ENCODE measurements around the gene F2RL1. TPM values are rescaled to one million over a fixed set of nuclear protein-coding genes. Genes with fewer than 3 reads are reported as not detected.
"Not testable (repeated sequence)": the region's sequence is repeated elsewhere in the genome, so short reads cannot be mapped to it uniquely, and the experiment has no call there.

F2RL1 gene
- total RNA-seq, 1 experiment from 2014 or later: 2.1 TPM

GRCh38 chr5:76845890-76846289 lies 27.1 kb downstream of the F2RL1 start:
- DNase-seq (ENCODE audit: extremely low read depth, low read depth): no peak

DNA sequence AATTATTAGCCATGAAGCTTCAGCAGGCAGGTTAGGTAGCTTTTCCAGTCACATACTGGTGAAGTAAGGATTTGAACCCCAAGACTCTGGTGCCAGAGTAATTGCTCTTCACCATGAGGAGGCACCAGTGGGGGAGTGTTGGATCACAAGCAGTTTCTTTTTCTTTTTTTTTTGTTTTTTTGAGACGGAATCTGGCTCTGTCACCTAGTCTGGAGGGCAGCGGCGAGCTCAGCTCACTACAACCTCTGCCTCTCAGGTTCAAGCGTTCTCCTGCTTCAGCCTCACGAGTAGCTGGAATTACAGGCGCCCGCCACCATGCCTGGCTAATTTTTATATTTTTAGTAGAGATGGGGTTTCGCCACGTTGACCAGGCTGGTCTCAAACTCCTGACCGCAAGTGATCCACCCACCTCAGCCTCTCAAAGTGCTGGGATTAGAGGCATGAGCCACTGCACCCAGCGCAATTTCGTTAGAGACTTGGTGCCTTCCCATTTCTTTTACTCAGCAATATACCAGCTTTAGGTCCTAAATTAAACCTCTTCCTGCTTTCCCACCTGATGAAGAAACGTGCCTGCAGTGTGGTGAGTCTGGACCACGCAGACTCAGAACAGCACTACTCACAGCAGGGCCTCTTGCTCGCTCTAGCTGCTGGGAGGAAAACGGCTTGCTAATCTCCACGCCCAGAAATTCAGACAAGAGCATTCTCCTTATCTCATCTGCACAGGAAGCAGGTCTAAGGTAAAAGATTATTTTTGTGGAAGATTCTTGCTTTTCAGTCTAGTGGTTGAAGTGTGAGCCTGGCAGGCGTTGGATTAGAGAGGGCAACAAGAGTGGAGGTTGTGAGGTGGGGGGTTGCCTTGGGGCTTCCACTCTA lies 30.8 kb downstream of the F2RL1 start, which contains the start of gene S100Z:
S100Z (plus strand) TSS at position 596 of the 873 bp plus-strand sequence. CDS start 25,346 bp downstream, outside the sequence.
- DNase-seq (ENCODE audit: extremely low read depth, low read depth): no peak

GRCh38 chr5:76850543-76851145 lies 31.8 kb downstream of the F2RL1 start:
- no peak for DNase-seq (ENCODE audit: extremely low read depth, low read depth)

DNA sequence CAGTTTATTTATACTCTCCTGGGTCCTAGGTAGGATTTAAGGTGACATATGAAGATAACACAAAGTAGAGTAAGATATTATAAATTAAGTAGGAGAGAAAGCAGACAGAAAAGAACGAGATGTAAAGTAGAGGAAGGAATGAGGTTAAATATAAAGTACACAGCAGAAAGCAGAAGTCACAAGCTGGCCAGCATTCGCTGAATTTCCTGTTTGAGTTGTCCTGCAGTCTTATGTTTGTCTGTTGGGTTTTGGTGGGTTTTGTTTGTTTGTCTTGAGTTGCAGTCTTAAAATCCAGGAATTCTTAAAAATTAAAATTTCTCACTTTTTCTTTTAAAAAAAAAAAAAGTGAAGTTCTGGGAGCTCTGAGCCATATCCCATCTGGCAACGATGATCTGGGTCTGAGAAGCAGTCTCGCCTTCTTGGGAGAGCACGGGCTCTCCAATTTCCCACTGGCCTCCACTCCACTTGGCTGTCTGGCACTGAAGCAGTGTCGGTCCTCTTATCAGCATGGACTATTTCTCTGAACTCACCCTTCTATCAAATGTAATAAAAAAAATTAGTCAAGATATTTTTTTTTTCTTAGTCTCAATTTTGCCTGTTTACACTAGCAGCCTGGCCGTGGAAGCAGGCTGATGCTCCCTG lies 33.0 kb downstream of the F2RL1 start:
- DNase-seq (ENCODE audit: extremely low read depth, low read depth): no peak

GRCh38 chr5:76852772-76853171 lies 33.9 kb downstream of the F2RL1 start:
- DNase-seq (ENCODE audit: extremely low read depth, low read depth): no peak

- DNase-seq (ENCODE audit: extremely low read depth, low read depth): not testable (repeated sequence)
Observed at GRCh38 chr5:76853741-76854140, 34.9 kb downstream of the F2RL1 start.

- DNase-seq (ENCODE audit: extremely low read depth, low read depth): no peak
Observed at GRCh38 chr5:76854644-76855043, 35.8 kb downstream of the F2RL1 start.

DNA sequence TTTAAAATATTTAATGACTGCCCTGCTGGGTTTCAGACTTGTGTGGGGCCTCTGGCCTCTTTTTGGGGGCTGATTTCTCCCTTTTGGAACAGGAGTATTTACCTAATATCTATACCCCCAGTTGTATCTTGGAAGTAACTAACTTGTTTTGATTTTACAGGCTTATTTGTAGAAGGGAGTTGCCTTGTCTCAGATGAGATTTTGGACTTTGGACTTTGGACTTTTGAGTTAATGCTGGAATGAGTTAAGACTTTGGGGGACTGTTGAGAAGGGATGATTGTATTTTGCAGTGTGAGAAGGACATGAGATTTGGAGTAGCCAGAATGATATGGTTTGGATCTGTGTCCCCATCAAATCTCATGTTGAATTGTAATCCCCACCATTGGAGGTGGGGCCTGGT lies 36.7 kb downstream of the F2RL1 start:
- DNase-seq (ENCODE audit: extremely low read depth, low read depth): not testable (repeated sequence)

- no peak for DNase-seq (ENCODE audit: extremely low read depth, low read depth)
Observed at GRCh38 chr5:76855961-76856360, 37.1 kb downstream of the F2RL1 start.

DNA sequence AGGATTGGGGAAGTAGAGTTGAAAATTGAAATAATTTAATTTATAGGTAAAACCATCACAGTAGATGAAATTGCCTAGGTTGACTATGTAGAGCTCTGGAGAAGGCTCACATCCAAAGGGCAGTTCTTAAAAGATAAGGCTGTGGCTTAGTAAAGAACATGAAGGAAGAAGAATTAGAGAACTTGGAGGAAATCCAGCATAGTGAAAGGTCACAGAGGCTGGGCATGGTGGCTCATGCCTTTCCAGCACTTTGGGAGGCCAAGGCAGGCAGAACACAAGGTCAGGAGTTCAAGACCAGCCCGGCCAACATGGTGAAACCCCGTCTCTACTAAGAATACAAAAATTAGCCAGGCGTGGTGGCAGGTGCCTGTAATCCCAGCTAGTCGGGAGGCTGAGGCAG lies 38.0 kb downstream of the F2RL1 start:
- DNase-seq (ENCODE audit: extremely low read depth, low read depth): not testable (repeated sequence)

DNA sequence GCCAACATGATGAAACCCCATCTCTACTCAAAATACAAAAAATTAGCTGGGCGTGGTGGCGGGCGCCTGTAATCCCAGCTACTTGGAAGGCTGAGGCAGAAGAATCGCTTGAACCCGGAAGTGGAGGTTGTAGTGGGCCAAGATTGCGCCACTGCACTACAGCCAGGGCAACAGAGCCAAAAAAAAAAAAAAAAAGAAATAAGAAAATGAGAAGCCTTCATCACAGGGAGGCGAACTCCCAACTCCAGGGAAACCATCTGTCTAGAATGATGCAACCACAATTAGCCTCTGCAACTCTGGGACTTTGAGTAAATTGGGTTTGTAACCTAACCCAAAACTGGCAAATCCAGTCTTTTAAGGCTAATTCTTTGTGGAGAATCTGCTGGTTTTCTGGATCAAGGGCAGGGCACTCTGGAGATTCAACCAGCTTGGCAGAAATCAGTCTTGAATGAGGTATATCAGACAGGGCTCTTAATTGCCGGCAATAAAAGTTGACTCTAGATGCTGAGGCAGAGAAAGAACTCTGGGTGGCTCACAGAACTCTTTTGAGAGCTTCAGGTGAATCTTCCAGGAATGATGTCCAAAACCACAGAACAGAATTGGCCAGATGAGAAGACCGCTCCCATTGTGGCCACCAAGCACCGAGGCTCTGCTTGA lies 40.9 kb downstream of the F2RL1 start:
- no peak for DNase-seq (ENCODE audit: extremely low read depth, low read depth)

- no peak for DNase-seq (ENCODE audit: extremely low read depth, low read depth)
Observed at GRCh38 chr5:76861612-76862011, 42.8 kb downstream of the F2RL1 start.

GRCh38 chr5:76863001-76863400 lies 44.2 kb downstream of the F2RL1 start:
- no peak for DNase-seq (ENCODE audit: extremely low read depth, low read depth)

DNA sequence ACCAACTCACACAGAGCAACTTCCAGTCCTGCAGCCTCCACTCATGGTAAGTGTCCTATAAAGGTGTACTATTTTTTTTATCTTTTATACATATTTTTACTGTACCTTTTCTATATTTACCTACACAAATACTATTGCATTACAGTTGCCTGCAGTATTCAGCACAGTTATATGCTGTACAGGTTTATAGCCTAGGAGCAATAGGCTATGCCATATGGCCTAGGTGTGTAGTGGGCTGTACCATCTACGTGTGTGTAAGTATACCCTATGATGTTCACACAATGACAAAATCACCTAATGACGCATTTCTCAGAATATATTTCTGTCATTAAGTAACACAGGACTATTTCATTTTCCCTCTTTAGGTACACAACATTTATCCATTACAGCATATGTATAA lies 47.7 kb downstream of the F2RL1 start:
- no peak for DNase-seq (ENCODE audit: extremely low read depth, low read depth)

DNA sequence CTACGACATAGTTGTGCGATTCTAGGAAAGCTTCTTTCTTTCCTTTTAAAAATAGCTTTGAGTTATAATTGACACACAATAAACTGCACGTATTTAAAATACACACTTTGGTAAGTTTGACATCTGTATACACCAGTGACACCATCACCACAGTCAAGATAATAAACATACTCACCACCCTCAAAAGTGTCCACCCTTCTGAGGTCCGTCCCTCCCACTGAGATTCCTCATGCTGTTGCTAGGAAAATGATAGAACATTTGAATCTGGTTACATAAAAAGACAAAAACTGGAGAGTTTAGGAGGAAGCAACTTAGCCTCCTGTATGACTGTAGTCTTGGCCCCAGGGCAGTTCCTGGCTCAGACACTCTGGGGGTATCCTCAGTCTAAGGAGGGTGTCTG lies 48.2 kb downstream of the F2RL1 start:
- DNase-seq (ENCODE audit: extremely low read depth, low read depth): no peak

DNA sequence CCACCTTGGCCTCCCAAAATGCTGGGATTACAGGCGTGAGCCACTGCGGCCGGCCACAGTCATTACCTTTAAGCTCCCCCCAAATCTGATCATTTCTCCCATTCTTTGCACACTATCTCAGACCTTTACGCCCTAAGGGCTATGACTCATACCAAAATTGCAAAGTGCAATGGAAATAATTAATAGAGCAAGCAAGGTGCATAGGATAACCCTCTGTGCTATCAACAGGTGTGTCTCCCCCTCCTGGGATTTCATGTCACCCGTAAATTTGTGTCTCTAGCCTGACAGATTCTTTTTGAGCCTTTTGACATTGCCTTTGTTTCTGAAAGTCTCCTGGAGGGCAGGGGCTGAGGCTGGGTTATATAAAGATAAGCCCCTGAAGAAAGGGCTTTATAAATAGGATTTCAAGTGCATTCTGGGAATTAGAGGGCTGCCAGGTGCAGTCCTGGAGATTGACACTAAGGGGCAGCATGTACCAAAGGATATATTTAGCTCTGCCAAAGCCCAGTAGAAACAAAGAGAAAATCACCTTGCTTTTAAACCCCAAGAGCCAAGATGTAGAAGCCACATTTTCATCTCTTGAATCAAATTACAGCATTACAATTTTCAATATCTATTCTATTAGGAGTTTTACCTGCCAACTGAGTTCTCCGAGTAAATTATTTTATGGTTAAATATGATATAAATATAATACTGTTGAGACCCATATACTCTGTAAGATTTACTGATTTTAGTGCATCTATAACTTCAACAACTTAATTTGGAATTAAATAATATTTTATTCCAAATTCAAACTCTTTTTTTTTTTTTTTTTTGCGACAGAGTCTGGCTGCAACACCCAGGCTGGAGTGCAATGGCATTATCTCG lies 49.2 kb downstream of the F2RL1 start:
- peak; percentile 67 for DNase-seq (ENCODE audit: extremely low read depth, low read depth)

DNA sequence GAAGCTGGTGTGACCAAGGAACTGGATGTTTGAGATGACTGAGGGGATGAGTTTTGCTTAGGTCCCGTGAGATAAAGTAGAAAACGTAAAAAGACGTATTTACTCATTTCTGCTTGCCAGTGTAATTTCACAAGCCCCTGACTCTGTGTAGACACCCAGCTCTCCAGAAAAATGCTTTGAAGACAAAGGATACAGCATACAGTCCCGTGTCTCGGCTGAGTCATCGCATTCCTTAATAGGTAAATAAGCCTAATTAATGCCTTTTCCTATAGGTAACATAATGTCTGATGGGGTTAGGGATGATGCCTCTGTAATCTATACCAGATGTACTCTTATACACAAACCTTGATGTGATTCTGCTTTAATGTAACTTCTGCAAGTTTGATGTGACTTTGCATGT lies 51.2 kb downstream of the F2RL1 start:
- DNase-seq (ENCODE audit: extremely low read depth, low read depth): no peak

DNA sequence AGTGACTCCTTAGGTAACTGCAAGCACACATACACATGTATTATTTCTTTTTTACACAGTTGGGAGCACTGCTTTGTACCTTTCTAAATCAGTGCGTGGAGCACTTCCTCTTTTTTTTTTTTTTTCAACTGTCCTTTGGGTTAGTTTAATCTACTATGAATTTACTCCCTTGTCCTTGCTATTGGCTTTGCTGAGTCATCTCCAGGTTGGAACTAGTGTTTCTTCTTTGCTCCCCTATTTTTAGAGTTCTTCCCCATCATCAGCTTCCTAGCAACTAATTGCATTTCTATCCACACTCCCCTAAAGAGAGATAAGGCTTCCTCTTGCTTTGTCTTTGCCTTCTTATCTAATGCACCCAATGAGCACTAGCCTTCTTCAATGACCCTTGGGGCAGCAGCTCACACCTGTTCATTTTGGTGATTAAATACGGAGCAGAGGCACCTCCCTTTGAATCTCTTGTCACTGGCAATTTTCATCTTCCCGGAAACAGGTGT lies 55.3 kb downstream of the F2RL1 start:
- DNase-seq (ENCODE audit: extremely low read depth, low read depth): no peak
